NCI-H524 (cell line): ENCODE measurements around the gene SPARC.

Experiments
- DNase-seq, 2 experiments: peaks; one replicate each; lab custom pipeline; 2025; lab: John Stamatoyannopoulos, UW

SPARC gene

DNA sequence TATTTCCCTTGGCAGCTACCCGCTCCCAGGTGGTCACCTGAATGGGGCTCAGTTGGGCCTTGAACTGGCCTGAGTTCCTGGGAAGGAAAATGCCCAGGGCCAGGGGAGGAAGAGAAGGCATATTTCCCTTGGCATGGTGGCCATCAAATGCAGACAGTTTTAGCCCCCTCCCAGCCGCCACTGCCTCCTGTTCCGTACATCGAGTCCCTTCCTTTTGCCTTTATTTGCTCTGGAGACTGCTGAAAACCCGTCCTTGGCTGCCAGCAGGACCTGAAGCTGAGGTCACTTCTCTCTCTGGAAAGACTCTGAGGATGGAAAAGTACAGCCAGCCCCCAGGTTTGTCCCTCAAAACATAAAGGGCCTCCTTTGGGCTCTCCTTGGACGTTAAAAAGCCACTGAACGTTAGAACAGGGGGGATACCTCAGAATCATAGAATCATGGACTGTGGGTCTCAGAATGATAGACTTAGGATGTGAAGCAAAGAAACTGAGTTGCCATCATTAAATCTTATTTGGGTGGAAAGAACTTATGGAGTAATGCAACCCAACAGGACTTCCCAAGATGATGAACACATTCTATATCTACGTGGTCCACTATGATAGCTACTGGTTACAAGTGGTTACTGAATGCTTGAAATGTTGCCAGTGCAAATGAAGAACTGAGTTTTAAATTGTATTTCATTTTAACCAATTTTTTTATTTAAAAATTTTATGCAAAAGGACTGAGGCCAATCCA is 7.1 kb downstream of the SPARC start:
- no peak for DNase-seq

DNA sequence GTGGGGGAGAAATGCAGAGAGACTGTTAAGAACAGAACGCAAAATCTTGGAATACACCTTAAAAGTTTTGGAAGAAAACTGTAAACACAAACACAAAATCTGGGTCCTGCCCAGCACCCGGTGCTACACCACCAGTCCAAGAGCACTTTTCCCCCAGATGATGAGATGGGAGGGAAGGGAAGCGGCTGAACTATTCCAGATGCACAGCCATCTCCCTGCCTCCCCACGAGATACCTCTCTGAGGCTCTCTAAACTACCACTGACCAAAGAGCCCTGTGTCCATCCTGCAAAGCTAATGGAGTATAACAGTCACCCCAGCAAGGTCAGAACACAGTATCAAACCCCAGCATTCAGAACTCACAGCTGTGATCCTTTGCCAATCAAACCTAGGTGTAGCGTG is 8.0 kb downstream of the SPARC start:
- DNase-seq, result no peak

DNA sequence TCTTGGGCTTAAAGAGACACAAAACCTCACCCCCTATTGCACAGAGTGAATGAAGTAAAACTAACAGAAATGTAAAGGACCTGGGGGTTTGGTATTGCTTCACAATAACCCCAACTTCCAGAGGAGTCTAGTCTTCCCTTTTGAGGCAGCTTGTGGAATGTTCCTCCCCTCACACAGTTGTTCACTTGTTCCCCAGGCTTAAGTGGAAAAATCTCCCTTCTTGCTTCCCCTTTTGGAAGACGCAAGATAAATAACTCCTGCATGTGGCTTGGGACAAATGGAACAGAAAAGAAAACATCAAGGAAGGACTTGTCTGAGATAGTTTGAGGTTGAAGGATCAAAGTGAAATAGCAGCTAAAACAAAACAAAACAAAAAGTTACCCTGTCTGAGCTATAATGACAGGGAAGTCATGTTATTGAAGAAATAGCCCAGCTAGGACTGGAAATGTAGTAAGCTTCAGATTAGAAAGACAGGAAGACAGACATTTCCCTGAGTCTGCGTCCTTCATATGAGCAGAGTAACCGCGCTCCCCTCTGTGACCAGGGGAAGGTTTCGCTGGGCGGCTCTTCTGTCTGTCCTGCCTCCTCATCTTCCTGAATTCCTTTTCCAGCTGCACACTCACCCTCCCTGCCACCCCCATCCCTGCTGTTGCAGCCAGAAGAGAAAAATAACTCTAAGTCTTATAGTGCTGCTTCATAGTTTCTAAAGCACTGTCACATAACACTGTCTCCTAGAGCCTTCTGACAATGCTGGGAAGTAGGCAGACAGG is 8.8 kb downstream of the SPARC start:
- no peak for DNase-seq

DNA sequence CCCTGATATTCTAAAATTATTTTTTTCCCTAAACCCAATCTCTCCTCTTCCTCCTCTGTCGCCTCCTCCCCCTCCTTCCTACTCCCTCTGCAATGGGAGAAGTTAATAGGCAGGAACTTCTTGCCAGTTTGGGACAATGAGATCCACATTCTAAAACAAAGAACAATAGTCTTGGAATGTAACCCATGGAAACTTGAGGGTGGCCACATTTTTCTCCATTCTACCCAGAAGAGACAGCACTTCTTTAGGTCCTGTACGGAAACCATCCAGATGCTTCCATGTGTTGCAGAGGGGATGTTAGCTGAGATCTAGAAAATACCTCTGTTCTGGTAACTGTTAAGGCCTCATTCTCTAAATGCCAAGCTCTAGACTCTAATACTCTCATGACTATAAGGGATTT is 10.0 kb downstream of the SPARC start:
- DNase-seq, result no peak

DNA sequence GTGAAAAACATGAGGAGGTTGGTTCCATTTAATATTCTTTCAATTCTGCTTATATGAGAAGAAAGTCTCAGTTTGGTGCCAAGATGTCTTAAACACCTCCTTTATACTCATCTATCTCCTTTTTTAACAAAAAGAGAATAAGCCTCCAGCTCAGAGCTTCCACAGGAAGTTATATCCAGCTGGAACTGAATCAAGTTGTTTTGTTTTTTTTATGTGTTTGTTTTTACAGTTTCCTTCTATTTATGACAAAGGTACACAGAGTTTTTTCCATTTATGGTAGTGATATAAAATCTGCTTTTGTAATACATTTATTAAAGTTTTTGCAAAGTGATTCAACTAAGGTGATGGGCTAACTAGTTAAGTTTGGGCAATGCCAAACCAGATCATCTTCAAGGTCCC is 10.4 kb downstream of the SPARC start:
- DNase-seq, result no peak

DNA sequence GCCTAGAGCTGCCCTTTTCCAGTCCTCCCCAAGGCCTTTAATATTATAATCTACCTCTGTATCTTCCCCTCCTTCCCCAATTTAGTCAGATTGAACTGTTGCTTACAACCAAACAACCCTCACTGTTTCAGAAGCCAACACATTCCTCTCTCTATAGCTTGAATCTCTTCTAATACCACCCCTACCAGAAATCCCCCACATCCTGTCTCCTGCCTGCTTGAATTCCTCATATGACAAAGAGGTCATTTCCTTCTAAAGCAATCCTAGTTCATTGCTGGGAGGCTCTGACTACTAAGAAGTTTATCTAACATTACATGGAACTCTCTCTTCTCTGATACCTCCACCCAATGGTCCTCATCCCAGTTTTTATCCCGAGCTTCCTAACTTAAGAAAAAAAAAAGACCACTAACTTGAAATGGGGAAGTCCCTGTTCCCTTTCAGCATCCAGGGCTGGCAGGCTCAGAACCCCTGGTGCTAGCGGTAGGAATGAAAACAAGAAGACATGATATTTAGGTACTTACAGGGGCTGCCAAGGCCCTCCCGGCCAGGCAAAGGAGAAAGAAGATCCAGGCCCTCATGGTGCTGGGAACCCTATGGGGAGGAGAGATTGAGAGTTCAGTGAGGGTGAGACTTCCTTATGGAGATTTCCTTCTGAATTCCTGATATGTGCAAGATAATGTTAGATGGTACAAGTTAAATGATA is 11.0 kb downstream of the SPARC start:
- DNase-seq, result no peak

DNA sequence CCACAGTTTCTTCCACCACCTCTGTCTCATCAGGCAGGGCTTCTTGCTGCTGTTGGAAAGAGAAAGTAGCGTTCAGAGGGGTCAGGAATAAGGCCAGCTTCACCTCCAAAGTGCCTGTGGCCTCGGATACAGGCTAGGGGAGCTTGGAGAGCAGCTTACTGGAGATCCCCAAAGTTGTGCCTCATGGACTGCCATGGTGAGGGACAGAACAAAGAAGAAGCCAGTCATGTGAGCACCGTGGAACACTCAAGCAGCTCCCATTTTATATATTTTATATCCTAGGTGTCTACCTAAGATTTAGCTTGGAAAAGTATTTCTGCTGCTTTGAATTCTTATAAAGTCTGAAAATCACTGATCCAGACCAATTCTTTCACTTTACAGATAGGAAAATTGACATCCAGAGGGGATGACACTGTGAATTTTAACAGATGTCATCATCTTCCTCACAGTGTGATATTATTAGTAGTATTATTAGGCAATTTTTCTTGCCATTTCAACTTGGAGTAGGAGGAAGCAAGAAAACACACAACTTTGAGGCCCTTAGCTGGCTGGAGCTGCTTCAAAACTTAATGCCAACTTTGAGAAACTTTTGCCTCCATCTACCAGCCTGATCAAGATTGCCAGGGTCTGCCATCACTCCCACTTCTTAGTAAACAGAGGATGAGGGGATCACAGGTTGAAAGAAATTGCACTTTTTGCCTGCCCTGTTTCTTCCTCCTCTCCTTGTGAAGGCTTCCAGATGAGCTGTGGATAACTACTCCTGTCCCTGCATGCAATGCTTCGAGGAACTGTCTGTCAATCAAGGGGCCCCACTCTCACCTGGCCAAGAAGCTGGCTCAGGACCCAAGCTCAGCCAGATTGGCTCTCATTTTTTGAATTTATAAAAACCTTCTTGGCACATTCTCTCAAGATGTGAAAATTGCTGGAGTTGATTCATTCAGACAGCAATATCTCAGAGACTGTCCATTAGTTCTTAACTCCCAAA is 11.8 kb downstream of the SPARC start:
- no peak for DNase-seq

DNA sequence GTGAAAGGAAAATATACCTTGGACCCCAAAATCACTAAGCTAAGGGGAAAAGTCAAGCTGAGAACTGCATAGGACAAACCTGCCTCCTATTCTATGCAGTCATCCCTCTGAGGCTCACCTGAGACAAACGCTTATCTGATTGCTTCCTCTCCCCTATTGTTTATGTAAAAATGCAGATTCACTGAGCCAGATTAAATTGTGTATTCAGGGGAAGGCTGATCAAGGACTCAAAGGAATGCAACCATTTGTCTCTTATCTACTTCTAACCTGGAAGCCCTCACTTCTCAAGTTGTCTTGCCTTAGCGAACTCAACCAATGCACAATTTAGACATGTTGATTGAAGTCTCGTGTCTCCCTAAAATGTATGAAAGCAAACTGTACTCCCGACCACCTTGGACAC is 13.3 kb downstream of the SPARC start:
- DNase-seq, result no peak

DNA sequence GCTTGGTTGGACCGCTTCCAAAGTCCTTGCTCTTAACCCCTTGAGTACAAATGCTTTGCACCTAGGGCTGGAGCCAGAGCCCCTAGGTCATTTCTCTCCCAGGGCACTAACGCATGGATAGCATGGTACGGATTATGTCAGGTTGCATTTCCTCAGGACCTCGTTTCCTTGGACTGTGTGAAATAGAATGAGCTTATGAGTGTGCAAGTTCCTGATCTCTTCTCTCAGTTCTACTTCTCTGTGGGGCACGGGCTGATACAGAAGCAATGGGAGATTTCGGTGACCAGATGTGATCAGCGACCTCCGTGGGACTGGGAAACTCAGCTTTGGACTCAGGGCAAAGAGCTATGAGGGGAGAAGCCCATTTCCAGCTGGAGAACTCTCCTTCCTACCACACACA is 14.2 kb downstream of the SPARC start:
- no peak for DNase-seq

DNA sequence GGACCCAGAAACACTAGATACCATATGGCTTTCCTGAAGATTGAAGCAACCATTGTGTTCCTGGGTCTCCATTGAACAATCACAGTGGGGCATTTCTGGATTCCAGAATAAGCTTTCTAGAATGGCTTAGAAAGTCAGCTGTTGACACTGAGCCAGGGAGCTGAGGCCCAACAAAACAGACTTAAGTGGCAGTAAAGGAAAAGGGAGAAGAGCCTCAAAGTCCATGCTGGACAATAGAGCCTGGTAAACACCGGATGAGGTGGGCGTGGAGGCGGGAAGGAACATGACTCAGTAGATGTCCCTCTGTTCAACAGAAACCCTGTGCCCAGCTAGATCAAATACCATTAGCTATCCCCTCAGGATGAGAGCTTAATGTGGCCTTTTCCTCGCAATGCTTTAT is 14.8 kb downstream of the SPARC start:
- peak; percentile 17 to 76 for DNase-seq

DNA sequence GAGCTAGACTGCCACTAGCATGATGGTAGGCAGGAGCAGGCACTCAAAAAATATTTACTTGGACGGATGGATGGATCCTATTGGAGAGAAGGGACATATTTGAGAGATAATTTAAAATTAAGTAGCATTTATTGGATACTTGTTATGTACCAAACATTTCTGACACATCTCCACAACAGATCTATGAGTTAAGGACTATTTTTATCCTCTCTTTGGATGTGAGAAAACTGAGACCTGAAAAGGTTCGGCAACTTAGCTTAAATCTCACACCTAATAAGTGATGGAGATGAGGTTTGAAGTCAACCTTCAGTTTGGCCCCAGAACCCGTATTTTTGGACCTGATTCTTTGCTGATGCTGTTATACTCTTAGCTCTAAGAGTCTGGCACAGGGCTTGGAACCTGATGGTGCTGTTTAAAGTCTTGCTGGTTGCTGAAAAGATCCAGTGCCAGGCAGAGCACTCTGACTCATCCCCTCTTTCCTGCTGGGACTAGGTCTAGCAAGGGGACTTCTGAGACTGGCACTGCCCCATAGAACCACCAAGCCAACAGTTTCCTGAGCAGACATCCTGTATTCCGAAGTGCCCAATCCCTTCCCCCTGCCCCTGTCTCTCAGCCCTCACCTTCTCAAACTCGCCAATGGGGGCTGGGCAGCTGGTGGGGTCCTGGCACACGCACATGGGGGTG is 15.6 kb downstream of the SPARC start:
- DNase-seq, result no peak

DNA sequence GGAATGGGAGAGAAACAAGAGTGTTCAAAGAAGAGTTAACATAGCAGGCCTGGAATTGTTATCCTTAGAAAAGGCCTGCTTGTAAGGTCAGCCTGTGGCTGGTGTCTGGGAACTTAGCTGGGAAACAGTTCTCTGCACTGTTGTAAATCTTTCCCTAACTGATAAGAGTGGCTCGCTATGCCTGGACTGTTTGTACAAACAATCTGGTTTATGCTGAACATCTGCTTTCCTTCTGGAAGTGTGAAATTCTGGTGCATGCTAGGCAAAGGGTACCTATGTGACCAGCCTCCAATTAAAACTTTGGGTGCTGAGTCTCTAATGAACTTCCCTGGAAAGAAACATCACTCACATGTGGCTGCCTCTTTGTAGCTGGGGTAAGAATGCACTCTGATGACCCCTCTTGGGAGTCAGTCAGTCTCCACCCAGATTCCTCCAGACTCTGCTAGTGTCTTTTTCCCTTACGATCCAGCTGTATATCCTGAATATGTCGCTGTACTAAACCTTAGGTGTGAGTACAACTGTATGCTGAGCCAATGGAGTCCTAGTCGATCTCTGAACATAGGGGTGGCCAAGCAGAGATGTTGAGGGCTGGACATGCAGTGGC is 16.5 kb downstream of the SPARC start:
- DNase-seq, result no peak

DNA sequence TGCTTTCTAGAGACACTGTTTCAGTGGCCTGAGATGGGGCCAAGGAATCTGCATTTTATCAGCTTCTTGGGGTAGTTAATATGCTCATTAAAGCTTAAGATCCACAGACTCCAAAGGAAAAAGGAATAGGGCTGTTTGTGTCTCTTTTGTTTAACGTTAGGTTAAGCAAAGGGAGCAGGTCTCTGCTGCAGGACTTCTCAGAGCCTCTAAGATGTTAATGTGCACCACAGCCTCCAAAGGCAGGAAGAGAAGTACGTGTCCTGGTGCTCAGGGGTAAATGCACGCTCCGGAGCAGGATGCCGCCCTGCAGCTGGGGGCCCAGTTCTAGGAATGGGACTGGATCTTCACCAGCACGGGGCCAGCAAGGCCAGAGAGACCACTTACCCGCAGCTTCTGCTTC is 19.6 kb downstream of the SPARC start:
- no peak for DNase-seq

DNA sequence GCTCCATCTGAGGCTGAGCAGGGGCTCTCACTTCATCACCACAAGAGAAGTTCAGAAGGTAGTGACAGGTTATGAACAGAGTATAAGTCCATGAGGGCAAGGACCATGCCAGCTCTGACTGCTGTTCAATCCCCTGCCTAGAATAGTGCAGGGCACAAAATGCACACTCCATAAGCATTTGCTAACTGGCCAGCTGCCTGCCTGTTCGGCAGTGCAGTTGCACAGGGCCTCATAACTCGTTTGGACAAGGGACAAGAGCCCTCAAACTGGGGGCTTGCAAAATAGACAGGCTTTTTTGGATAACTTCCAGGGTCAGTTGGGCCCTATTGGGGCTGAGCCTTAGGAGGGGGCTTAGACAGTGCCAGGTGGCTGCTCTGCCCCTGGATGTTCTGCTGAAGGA is 21.1 kb downstream of the SPARC start:
- peak in 1 of 2 experiments; percentile 6 for DNase-seq

DNA sequence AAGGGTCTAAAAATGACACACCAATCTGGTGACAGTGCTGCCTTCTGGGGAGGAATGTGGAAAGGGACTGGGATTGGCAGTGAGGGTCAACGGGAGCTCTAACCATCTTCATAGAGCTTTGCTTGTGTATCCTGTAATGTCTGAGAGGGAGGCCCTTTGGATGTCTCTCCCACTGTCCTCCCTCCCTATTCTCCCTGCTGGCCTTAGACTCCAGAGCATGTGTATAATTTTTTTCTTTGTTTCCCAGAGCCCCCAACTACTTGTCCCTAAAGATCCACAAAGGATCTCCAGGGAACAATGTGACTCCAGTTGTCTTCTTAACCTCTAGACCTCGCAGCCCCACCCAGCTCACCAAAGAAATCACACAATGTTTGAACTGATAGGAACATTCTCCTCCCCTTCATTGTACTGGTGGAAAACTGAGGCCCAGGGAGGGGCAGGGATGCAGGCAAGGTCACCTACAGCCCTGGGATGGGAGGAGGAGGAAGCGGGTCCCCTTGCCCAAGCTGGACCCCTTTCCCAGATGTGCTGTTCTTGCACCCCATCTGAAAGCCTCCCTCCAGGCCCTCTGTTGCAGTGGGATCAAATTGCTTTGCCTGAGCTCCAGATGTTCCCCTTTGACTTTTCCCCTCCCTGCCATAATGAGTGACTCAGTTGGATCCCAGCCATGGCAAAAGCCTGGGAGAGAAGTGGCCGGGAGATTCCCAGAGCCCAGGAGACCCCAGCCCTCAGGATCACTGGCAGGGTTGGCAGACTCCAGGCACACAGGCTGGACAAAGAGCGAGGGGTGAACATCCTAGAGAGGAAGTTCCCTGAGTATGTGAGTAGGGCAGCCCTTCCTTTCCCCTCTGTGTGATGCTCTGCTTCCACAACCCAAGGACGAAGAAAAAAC is 21.8 kb downstream of the SPARC start:
- no peak for DNase-seq

DNA sequence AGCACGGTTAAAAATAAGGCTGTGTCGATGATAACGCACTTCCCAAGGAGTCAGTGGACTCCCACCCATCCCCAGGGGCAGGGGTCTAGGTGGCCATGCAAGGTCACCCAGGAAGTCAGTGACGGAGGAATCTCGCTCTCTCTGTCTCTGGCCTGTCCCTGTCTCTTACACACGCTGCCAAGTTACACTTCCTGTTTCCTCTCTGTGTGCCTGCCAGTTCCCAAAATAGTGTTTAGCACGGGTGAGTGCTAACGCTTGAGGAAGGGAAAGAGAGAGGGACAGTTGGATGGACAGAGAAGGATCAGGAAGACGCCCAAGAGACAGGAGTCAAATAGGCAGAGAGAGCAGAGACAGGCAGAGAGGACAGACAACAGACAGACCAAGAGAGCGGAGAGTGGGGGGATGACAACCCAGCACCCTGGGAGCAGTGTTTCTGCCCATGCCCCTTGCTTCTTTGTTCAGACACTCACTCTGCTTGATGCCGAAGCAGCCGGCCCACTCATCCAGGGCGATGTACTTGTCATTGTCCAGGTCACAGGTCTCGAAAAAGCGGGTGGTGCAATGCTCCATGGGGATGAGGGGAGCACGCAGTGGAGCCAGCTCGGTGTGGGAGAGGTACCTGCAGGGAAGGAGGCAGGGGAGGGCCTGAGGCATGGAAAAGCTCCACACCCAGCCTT is 23.0 kb downstream of the SPARC start:
- DNase-seq, result no peak

DNA sequence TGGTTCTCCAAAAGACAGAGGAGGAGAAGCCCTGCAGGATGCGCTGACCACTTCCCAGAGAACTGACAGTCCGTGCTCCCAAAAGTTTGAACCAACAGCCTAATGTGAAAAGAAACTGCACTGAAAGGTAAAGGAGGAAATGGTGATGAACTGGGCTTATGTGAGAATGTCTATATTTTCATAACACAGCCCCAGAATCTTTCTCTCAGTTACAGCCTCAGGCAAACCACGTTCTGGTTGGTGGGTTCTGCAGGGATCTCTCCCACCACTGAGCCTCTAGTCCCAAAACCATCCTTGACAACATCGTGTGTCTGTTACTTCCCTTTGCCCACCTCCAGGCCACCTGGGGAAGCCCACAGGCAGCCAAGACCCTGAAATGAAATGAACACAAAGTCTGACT is 23.9 kb downstream of the SPARC start:
- no peak for DNase-seq

DNA sequence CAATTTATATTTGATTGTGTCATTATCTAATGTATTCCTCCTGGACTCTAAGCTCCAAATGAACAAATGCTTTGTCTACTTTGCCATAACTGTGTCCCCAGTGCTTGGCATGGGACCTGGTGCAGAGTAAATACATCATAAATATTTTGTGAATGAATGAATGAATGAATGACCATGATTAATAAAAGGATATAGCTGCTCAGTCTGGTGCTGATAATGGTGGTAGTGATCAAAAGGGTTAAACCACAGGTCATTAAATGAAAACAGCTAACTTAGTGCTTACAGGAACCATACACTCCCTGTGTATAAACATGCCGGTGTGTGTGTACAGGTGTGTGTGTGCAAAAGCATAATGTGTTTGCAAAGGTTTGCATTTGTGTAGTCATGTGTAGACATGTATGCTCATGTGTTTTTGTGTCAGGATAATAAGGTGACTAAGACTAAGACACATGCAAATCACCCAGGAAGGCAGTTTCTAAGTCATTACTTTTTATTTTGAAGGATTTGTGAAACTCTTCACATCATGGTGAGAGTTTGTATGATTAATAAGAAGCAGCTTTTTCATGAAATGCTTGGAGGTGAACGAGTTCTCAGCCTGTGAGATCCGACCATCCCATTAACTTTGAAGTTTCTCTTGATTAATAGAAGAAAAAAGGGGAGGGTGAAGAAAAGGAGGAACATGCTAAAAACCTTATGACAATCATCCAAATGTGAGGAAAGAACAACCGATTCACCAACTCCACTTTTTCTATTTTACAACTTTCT is 24.6 kb downstream of the SPARC start:
- DNase-seq, result no peak
